GM10847 (cell line): ENCODE measurements around the gene KDM4D.
A peak's percentile ranks its signal among the peaks of the same experiment; 100 is the strongest.

Experiments used
- POLR2A ChIP-seq: IDR thresholded peaks from 2 replicates; pipeline ENCODE4 v1.6.1; 2011; ENCODE audit not compliant: insufficient read length; ENCODE audit errors: extremely low read depth

Gene KDM4D

DNA sequence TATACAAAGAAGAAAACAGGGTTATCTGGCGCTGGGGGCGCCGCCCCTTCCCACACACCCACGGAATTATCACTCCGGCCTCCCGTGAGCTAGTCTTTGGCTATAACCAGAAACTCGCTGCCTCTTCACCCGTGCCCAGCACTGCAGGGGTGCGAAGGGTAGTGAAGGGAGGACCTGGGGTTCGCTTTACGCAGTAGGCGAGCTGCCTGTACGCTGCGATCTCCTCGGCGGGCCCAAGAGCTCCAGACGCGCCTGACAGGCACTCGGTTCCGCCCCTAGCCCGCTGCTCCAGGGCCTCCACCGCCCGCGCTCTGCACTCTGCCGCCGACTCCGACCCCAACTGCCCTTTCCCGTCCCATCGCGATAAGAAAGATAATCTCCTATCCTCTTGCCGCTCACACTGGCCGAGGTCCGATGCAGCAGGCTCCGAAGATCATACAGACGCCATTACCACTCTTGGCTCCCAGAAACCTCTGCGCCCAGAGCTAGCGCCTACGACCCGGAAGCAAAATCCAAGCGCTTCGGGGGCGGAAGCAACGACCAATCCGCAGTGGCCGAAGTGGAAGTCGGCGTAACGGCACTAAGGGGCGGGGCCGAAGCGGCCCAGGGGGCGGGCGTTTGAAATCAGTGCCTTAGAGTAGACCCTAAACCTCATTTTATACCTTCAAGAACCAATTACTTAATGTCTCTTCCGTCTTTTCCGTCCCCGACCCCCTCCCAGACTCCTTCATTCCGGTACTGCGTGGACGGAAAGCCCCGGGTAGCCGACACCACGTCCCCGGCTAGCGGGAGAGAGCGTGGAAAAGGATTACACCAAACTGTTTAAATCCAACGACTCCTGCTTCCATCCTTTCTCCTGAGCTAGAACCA lies at the start of gene KDM4D, which contains the start of gene CWC15:
KDM4D (plus strand) TSS at position 611 of the 870 bp plus-strand sequence. CDS start 23,664 bp downstream, outside the sequence.
CWC15 (minus strand) TSS at position 458 of the 870 bp plus-strand sequence. CDS start 1,371 bp downstream, outside the sequence.
- peak; percentile 61 for TF ChIP-seq POLR2A

- TF ChIP-seq POLR2A, result no peak
Measured at GRCh38 chr11:94924171-94924572, 49.3 kb upstream of the KDM4D start.

DNA sequence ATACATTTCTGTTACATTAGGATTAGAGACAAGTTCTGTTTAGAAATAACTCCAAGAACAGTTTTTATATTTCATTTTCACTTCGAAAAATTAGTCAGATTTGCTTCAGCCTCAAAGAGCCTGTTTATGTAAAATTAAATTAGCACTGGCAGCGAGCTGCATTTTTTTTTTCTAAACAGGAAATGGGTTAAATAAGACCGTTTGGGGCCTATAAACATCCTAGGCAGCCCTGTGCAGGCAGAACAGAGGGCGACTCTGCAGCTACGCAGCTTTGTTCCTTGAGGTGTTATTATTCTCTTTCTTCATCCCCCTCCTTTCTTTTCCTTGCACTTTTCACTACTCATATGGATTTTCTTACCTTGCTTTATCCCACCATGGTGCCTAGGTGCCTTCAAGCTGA lies 48.9 kb upstream of the KDM4D start:
- TF ChIP-seq POLR2A, result no peak

DNA sequence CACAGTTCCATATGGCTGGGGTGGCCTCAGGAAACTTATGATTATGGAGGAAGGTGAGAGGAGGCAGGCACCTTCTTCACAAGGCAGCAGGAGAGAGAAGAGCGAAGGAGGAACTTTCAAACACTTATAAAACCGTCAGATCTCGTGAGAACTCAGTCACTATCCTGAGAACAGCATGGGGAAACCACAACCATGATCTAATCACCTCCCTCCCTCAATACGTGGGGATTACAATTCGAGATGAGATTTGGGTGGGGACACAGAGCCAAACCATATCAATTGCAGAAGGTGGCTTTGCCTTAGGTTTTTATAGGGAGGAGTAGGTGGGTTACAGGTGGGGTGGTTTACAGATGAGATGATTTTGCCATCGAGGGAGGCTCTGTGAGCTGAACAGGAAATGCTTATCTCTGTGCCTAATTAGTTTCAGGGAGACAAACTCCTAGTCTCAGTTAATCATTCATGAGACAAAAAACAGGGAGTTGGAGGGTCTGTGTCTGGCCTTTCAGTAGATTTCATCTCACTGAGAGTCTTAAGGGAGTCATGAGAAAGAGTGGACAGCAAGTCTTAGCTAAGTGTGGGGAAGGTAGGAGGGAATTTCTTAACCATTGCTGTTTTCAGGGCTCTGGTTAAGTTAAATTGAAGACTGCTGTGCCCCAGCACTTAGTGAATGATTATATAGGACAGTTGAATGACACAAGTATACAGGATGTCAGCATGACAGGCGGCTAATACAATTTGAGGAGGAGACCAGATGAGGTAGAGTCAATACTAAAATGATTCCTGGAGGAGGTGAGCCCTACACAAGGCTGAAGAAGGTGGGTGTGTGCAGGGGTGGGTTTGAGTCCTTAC lies 47.9 kb upstream of the KDM4D start:
- no peak for TF ChIP-seq POLR2A

GRCh38 chr11:94926271-94926625 lies 47.3 kb upstream of the KDM4D start:
- TF ChIP-seq POLR2A, result no peak

DNA sequence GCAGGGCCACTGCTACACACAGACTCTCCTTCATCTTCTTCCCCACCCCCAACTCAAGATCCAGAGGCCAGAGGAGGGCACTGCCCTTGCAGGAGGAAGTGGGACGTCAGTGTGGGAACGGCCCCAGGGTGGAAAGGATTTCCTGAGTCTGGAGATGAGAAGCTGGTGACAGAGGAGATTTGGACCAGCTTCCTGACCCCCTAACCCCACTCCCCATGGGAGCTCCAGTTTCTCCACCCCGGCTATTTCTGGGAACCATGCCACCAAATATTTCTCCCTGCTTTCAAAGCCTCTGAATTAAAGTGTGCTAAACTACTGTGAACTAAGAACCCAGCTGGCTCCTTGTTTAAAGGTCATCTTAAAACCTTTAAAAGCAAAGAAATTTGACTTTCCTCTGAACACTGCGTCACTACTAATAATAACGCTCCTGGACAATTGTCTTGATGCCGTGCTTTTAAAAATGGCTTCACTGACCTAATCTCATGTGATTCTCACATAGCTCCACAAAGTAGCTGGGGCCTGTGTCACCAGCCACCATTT lies 46.7 kb upstream of the KDM4D start:
- TF ChIP-seq POLR2A, result no peak

GRCh38 chr11:94928117-94928990 lies 45.2 kb upstream of the KDM4D start:
- no peak for TF ChIP-seq POLR2A

GRCh38 chr11:94932503-94932902 lies 41.0 kb upstream of the KDM4D start:
- no peak for TF ChIP-seq POLR2A

GRCh38 chr11:94933223-94934130 lies 40.0 kb upstream of the KDM4D start:
- TF ChIP-seq POLR2A, result no peak

- no peak for TF ChIP-seq POLR2A
Measured at GRCh38 chr11:94934362-94934761, 39.1 kb upstream of the KDM4D start.

DNA sequence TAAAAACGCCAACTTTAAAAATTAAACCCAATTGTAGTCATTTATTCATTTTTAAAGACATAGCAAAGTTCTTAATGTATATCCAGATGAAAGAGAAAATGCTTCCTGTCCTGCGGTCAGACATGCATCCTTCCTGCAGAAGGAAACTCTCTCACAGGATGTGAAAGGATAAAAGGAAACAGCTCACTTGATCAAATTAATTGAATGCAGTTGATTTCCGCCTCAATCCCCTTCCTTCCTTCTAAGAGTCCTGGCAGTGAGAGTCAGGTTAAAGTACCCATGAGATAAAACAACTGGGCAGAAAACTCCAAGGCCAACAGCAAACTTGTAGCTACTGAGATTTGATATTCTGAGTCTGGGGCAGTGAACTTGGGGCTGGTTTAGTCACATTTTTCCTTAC lies 38.7 kb upstream of the KDM4D start:
- TF ChIP-seq POLR2A, result no peak

DNA sequence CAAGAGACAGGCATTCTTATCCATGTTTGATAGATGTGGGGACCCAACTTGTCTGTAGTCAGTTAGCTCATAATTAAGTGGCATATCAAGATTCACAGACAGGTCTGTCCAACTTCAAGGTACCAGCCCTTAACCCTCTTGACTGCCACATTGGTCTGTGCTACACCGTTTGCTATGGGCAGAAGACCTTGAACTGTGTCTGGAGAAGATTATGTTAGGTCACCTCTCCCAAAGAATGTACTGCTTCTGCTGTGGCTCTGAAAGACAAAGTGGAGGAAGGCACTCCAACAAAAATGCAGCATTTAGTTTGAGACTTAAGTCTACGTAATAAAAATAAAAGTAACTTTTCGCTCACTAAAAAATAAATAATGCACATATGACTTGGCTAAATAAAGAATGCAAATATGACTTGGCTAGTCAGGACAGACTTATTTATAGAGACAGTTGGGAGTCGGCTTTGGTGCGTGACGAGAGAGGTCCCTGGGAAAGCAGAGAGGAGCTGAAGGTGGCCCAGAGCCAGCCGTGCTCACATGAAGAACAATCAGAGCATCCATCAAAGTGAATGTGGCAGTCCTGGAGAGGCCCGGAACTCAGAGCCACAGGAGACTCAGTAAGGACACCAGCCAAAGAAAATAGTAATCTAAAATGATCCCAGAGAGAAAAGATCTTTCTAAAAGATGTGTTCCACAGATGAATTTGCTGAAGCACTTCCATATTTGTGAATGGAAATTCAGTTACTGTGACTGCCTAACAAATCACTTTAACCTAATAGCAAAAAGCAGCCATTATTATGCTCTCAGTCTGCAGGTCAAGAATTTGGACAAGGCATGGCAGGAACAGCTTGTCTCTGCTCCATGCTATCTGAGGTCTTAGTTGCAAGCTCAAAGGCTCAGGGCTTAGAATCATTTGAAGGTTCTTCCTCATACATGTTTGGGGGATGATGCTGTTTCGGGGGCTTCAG lies 35.1 kb upstream of the KDM4D start:
- no peak for TF ChIP-seq POLR2A

GRCh38 chr11:94939346-94939745 lies 34.2 kb upstream of the KDM4D start:
- TF ChIP-seq POLR2A, result no peak
